ENCODE measurements around the gene GRK3.

GRCh38 chr22:25739659-25740344 is 175.3 kb downstream of the GRK3 start:
- TF ChIP-seq CTCF (IDR thresholded peaks at IDR 0.05 in 2 of 3, conservative IDR thresholded peaks at IDR 0.05 in 1 of 3; ENCODE audit: control insufficient read depth in 2 of 3, extremely low read depth in 1 of 3, insufficient read depth in 1 of 3, low read depth in 3 of 3, low read length in 3 of 3): no peak
- no peak for TF ChIP-seq POLR2A (IDR thresholded peaks at IDR 0.05; ENCODE audit: low read depth, low read length)
- no peak for TF ChIP-seq STAT1 (conservative IDR thresholded peaks at IDR 0.05)
- TF ChIP-seq NRF1 (conservative IDR thresholded peaks at IDR 0.05; ENCODE audit: low read depth, low read length): no peak
- TF ChIP-seq, protein P1, sequence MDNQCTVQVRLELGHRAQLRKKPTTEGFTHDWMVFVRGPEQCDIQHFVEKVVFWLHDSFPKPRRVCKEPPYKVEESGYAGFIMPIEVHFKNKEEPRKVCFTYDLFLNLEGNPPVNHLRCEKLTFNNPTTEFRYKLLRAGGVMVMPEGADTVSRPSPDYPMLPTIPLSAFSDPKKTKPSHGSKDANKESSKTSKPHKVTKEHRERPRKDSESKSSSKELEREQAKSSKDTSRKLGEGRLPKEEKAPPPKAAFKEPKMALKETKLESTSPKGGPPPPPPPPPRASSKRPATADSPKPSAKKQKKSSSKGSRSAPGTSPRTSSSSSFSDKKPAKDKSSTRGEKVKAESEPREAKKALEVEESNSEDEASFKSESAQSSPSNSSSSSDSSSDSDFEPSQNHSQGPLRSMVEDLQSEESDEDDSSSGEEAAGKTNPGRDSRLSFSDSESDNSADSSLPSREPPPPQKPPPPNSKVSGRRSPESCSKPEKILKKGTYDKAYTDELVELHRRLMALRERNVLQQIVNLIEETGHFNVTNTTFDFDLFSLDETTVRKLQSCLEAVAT (IDR thresholded peaks at IDR 0.05): no peak
- TF ChIP-seq NR2C2 (IDR thresholded peaks at IDR 0.05; ENCODE audit: borderline replicate concordance, control insufficient read depth, insufficient read length, low read depth): no peak
- TF ChIP-seq CREB1 (IDR thresholded peaks at IDR 0.05; ENCODE audit: low read depth): no peak
- no peak for TF ChIP-seq EZH2 (IDR thresholded peaks at IDR 0.05; ENCODE audit: borderline replicate concordance, control insufficient read depth, low read depth, low read length)
- TF ChIP-seq SIX5 (IDR thresholded peaks at IDR 0.05; ENCODE audit: low read depth, low read length, severe bottlenecking): no peak
- TF ChIP-seq FOXM1 (IDR thresholded peaks at IDR 0.05; ENCODE audit: low read depth, low read length): no peak

Measured in GM12878 (cell line).